Inferior parietal cortex (tissue), 1 donor: ENCODE measurements around the gene GLRA2.

Experiments used
- DNase-seq: peaks from one replicate; pipeline ENCODE4 v3.0.0-alpha.2; 2016; ENCODE audit errors: extremely low spot score

The GLRA2 gene

DNA sequence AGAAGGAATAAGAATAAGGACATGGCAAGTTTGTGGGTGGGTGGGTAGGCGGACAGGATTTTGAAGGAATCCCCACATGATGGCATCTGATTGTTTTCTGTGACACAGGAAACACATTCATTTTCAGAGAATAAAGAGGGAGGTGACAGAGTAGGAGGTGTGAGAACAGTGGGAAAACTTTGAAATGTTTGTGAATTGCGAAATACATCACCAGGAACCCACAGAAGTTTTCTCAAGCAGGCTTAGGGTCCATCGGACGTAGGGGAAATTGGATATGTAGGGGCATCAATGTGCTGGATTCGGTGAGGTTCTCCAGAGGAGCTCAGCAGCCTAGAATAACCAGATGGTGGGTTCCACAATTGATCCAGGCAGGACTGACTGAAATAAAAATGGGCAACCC, 171.6 kb downstream of the GLRA2 start:
- DNase-seq = no peak

GRCh38 chrX:14702145-14702544, 172.8 kb downstream of the GLRA2 start:
- no peak for DNase-seq

- no peak for DNase-seq
Measured at GRCh38 chrX:14712096-14712495, 182.8 kb downstream of the GLRA2 start.

- DNase-seq = no peak
Measured at GRCh38 chrX:14717949-14718348, 188.6 kb downstream of the GLRA2 start.

DNA sequence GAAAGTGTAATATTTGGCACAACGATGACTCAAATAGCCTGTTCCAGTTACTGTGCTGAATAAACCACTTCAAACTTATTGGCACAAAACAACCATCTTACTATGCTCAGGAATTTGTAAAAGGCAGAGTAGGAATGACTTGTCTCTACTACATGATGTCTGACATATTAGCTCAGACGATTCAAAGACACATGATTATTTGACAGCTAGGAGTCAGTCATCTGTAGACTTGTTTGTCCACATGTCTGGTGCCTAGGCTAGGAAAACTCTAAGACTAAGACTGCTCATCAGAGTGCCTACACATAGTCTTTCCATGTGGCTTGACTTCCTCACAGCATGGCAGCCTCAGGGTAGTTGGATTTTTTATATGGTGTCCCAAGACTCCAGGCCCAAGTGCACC, 189.1 kb downstream of the GLRA2 start:
- DNase-seq = no peak

GRCh38 chrX:14729058-14729457, 199.7 kb downstream of the GLRA2 start:
- DNase-seq = no peak

GRCh38 chrX:14738643-14739042, 209.3 kb downstream of the GLRA2 start:
- no peak for DNase-seq

DNA sequence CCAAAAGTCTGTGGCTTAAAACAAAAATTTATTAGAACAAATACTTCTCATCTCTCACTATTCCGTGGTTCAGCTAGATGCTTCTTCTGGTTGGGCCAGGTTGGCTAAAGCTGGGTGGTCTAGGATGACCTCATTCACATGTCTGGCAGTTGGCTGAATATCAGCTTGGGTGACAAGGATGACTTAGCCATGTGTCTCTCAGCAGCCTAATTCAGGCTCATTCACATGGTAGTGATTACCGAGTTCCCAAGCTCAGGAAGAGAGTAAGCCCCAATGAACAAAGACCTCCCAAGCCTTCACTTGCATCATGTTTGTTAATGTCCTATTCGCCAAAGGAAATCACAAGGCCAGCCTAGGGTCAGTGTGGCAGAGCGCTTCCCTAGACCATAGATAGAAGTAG, 224.1 kb downstream of the GLRA2 start:
- no peak for DNase-seq

DNA sequence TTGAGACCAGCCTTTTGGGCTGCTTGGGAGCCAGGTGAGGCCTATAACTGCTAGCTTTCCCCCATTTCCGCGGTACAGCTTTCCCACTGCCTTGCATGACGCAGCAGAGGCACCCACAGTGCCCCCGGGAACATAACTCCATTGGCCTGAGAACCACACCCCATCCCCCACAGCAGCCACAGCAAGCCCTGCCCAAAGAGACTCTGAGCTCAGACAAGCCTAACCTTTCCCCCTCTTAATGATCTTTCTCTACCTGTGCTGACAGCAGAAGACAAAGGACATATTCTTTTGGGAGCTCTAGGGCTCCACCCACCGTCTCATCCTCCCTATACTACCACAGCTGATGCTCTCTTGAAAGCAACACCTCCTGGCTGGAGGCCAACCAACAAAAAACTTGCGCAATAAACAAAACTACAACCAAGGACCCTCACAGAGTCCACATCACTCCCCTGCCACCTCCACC, 228.7 kb downstream of the GLRA2 start:
- no peak for DNase-seq

DNA sequence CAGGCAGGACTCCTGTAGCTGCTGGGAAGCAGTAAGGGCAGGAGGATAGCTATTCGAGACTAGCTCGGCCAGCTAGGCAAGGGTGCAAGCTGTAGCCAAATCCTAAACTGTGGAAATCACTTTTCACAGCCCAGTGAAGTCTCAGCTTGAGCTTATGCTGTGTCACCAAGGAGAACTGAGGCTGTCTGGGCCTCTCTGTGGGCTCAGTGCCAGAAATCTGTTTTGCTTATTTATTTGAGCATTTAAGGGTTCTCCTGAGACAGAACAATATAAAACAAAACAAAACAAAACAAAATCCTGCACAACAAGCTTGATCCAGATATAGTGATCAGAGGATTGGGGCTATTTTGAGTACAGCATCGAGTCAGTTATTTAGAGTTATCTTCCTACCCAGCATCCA, 246.1 kb downstream of the GLRA2 start:
- DNase-seq = no peak

- DNase-seq = no peak
Measured at GRCh38 chrX:14776901-14777300, 247.6 kb downstream of the GLRA2 start.

DNA sequence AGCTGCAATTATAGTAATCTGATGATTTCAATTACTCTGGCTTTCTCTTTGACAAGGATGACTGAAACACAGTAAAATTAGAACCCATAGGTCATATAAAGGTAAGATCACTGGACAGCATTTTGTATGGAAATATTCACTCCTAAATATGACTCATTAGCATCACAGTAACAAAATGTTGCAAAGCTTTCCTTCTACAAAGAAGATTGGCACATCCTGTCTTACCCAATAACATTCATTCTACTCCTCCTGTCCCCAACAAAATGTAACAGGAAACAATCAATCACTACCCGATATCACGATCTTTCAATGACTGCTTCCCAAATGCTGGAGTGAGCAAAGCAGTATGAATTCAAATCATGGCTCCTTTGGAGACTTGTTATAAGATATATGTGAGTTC, 248.2 kb downstream of the GLRA2 start:
- DNase-seq = no peak

- no peak for DNase-seq
Measured at GRCh38 chrX:14779580-14779979, 250.2 kb downstream of the GLRA2 start.
